ENCODE data around the gene FADS3. TPM values are rescaled to one million over a fixed set of nuclear protein-coding genes. Genes with fewer than 3 reads are reported as not detected.

Gene FADS3
- total and polyA plus RNA-seq, 9 of the 15 experiments (the other 6 are each of a cell fraction or from before 2014, with no cell fraction given) = 0.97 to 148 (median 92.7) TPM

- TF ChIP-seq, protein P1, sequence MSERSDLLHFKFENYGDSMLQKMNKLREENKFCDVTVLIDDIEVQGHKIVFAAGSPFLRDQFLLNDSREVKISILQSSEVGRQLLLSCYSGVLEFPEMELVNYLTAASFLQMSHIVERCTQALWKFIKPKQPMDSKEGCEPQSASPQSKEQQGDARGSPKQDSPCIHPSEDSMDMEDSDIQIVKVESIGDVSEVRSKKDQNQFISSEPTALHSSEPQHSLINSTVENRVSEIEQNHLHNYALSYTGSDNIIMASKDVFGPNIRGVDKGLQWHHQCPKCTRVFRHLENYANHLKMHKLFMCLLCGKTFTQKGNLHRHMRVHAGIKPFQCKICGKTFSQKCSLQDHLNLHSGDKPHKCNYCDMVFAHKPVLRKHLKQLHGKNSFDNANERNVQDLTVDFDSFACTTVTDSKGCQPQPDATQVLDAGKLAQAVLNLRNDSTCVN (CRISPR knock-in tag; IDR thresholded peaks at IDR 0.05) = no peak
- TF ChIP-seq ZNF609 (CRISPR knock-in tag; IDR thresholded peaks at IDR 0.05; ENCODE audit: borderline replicate concordance) = no peak
- no peak for TF ChIP-seq SP2 (IDR thresholded peaks at IDR 0.05; ENCODE audit: extremely low read depth, low read depth, low read length, poor library complexity, severe bottlenecking)
- no peak for TF ChIP-seq ASH1L (IDR thresholded peaks at IDR 0.05; ENCODE audit: borderline replicate concordance, low read depth, partially characterized antibody)
- no peak for TF ChIP-seq ZNF253 (CRISPR knock-in tag; conservative IDR thresholded peaks at IDR 0.05)
Observed at GRCh38 chr11:61900251-61900650, 8.9 kb upstream of the FADS3 start (continued).

Data from K562 (cell line).